ENCODE results near the gene C7orf25.

GRCh38 chr7:42947521-42947920, 35.7 kb upstream of the C7orf25 start:
- no peak for TF ChIP-seq TAF1 (IDR thresholded peaks at IDR 0.05; ENCODE audit: borderline replicate concordance, low read depth, low read length)
- no peak for TF ChIP-seq POLR2A (IDR thresholded peaks at IDR 0.05; ENCODE audit: low read depth, low read length)
- TF ChIP-seq ZNF207 (IDR thresholded peaks at IDR 0.05; ENCODE audit: borderline replicate concordance), result no peak
- TF ChIP-seq YY1 (IDR thresholded peaks at IDR 0.05; ENCODE audit: low read depth, low read length), result no peak
- TF ChIP-seq NFYA (IDR thresholded peaks at IDR 0.05; ENCODE audit: borderline replicate concordance, low read depth, low read length), result no peak
- no peak for TF ChIP-seq MXI1 (IDR thresholded peaks at IDR 0.05; ENCODE audit: low read depth, low read length)
- TF ChIP-seq SMARCA5 (IDR thresholded peaks at IDR 0.05), result no peak

Data from GM12878 (cell line).